Skin epidermis (tissue), 12 donors: ENCODE measurements around the gene ALS2CL.
"Not testable (repeated sequence)": the region's sequence is repeated elsewhere in the genome, so short reads cannot be mapped to it uniquely, and the experiment has no call there.

Source experiments
- H3K27ac ChIP-seq, 21 experiments: fragments of 200-600 bp; sonication (generic) in 11 of 21; one replicate each; pipeline ENCODE4 v1.5.0; 2020; ENCODE audit warnings: mild to moderate bottlenecking in 3 of 21, inconsistent platforms in 2 of 21, moderate library complexity in 2 of 21
- H3K4me3 ChIP-seq, 7 experiments: fragments of 200-600 bp; sonication (generic) in 2 of 7; one replicate each; pipeline ENCODE4 v1.5.0; 2020; ENCODE audit warnings: inconsistent platforms in 2 of 7, mild to moderate bottlenecking in 2 of 7, moderate library complexity in 1 of 7

ALS2CL gene

GRCh38 chr3:46705751-46706552 lies 12.5 kb upstream of the ALS2CL start:
- H3K4me3 ChIP-seq: no peak overlapping the region
- peak overlapping the region in 1 of 21 experiments; percentile 5 for H3K27ac ChIP-seq

DNA sequence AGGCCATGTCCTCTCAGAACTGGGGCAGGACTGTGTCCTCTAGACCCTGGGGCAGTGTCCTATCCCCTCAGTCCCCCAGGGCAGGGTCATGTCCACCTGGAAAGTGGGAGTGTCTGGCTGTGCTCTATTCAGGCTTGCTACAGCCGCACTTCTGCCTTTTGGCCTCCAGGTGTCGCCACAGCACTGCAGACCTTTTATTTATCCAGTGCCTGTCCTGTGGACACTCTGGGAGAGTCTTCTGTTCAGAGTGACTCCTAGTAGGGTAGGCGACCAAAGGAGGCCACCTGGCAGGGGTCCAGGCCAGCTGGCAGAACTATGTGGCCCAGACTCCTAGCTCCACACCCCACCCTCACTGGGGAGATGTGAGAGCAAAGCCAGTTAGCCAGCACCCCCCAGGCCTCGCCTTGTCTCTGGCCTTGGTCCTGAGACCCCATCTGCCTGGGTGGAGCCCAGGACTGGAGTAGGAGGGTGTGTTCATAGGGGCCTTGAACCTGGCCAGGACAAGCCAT lies 11.6 kb upstream of the ALS2CL start:
- Histone ChIP-seq H3K4me3 (no peak overlapping the region), H3K27ac (no peak overlapping the region)

- H3K27ac ChIP-seq, H3K4me3 ChIP-seq: not testable (repeated sequence)
Measured at GRCh38 chr3:46704346-46704745, 10.9 kb upstream of the ALS2CL start.

DNA sequence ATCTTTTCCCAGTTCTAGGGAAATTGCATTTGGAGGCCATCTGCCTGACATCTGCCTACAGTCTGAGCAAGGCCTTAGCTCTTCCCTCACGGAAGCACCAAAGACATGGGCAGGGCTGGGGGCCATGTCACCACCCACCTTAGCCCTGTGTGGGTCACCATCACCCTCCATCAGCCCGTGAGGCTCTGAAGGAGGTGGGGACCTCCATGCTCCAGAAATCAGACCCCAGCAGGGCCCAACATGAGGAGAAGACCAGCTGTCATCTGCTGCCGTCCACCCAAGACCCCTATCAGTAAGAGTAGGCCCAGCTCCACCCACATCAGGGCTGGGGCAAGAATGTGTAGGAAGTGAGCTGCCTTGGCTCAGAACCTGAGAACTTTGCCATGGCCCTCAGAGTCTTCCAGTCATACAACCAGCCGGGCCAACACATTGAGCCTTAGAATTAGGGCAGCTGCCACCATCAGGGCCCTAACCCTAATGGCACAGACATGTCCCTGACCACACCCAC lies 9.6 kb upstream of the ALS2CL start:
- Histone ChIP-seq H3K27ac (no peak overlapping the region), H3K4me3 (no peak overlapping the region)

DNA sequence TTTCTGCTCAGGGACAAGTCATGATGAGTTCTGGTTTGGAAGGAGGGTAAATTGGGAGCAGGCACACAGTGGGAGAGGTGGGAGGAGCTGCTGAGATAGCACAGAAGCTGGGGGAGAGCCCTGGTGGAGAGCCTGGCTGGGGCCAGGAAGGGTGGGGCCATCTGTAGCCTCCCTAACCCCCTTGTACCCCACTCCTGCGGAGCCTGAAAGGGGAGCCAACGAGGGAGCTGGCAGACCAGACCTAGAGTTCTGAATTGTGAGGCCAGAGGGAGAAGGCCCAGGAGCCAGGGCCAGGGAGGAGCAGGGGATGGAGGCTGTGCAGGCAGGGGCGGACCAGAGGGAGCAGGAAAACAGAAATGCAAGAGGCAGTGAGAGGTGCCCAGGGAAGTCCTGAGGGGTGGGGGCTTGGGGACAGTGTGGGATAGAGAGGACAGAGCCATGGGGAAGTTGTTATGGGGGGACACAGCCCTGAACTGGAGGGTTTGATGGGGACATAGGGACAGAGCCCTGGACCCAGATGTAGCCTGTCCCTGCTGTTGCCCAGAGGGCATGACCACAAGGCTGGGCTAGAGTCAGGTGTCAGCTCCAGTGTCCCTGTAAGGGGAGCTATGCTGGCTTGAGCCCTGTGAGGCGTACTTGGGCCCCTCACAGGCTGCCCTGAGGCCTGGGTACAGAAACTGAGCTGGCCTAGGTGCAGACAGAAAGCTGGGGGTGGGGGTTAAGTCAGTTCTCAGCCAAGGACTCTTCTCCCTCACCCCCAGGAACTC lies 8.9 kb upstream of the ALS2CL start:
- Histone ChIP-seq H3K27ac (no peak overlapping the region), H3K4me3 (no peak overlapping the region)

DNA sequence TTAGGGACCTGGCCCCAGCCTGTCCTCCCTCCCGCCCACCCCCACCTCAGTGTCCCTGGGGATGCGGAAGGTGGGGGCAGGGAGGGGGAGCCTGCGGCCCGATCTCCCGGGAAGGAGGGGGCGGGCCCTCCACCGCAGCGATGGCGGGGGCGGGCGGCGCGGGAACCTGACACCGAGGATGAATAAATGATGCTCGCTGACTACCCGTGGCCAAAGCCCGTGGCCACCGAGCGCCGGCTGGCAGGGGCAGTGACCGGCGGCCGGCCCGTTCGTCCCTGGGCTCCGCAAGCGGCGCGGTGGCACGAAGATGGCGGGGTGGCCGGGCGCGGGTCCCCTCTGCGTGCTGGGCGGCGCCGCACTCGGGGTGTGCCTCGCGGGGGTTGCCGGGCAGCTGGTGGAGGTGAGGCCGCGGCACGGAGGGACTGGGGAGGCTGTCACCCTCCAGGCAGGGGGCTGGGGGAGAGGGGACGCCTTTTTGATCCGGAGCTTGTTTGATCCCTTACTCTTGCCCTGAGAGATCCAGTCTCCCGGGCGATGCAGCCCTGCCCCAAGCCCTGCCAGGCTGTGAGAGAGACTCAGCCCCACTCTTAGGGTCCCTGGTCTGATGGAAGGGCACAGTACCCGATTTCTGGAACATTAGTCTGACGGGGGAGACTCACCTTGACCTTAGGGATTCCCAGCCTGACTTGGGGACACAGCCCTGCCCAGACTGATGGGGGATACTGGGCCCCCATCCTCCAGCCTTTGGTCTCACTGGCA lies 7.9 kb upstream of the ALS2CL start, which contains the start of gene TMIE:
TMIE (plus strand) TSS at position 212 of the 759 bp plus-strand sequence; CDS start at position 308, 96 bp downstream.
- Histone ChIP-seq H3K4me3 (peak within 1 kb of the TSS in 2 of 7 experiments; percentile 21 to 30), H3K27ac (no peak within 1 kb of the TSS)

GRCh38 chr3:46700772-46701171 lies 7.3 kb upstream of the ALS2CL start:
- peak overlapping the region in 1 of 7 experiments; percentile 30 for H3K4me3 ChIP-seq
- H3K27ac ChIP-seq: no peak overlapping the region

DNA sequence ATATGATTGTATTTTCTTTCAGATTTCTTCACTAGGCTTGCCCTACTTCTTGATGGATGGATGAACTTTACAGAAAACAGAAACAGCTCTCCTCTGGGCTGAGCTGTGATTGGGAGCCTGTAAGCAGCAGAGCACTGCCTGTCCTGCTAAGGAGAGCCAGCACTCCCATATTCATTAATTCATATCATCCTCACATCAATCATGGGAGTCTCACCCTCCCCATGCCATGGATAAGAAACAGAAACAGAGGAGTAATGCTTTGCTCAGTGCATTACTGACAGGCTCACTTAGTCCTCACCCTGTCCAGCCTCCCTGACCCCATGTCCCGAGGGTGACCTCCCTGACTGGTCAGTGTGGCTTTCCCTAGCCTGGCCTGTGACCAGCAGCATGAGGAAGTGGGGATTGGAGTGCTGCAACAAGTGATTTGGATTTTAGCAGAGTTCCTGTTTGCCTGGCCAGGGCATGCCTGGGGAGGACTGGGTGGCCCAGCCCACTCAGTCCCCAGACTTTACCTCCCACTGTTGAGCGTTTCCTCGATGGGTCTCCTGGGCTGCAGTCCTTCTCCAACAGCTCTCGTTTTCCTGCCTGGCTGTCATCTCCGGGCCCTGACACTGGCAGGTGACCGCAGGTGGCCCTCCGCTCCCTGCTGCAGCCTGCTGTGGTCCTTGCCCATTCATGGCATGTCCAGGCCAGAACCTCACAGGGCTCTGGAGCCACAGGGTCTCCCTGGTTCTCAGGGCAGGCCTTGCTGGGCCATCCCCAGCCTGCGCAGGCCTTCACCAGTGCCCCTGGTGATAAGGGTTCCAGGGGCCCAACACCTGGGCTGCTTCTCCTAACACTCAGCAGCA lies 6.4 kb upstream of the ALS2CL start:
- Histone ChIP-seq H3K27ac (no peak overlapping the region), H3K4me3 (no peak overlapping the region)

- H3K4me3 ChIP-seq: no peak overlapping the region
- peak overlapping the region in 11 of 21 experiments; percentile 10 to 97 (median 51) for H3K27ac ChIP-seq
Measured at GRCh38 chr3:46695962-46696894, 2.7 kb upstream of the ALS2CL start.

GRCh38 chr3:46695177-46695961 lies 1.9 kb upstream of the ALS2CL start:
- Histone ChIP-seq H3K27ac (peak overlapping the region in 15 of 21 experiments; percentile 5 to 97 (median 44)), H3K4me3 (no peak overlapping the region)

DNA sequence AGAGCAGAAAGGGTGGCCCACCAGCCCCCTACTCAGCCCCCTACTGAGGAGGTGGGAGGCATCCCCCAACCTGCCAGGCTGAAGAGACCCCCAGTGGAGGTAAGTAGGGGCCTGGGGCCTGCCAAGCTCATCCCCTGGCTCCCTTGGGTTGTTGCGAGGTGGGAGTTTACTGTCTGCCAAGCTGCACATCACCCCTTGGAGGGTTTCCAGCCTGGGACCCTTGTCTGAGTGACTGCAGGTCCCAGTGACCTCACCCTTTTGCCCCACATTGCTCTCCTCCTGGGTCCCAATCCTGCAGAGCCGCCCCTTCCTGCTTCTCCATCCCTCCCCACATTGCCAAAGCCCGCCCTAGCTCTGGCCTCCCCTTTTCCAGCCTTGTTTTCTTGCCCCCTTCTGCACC lies 1.0 kb upstream of the ALS2CL start:
- no peak overlapping the region for H3K4me3 ChIP-seq
- H3K27ac ChIP-seq: peak overlapping the region in 11 of 21 experiments; percentile 5 to 97 (median 86)

- Histone ChIP-seq H3K4me3 (peak overlapping the region; percentile 45 to 78 (median 62)), H3K27ac (peak overlapping the region in 20 of 21 experiments; percentile 65 to 97 (median 90))
Measured at GRCh38 chr3:46693892-46694226, 380 bp upstream of the ALS2CL start.

DNA sequence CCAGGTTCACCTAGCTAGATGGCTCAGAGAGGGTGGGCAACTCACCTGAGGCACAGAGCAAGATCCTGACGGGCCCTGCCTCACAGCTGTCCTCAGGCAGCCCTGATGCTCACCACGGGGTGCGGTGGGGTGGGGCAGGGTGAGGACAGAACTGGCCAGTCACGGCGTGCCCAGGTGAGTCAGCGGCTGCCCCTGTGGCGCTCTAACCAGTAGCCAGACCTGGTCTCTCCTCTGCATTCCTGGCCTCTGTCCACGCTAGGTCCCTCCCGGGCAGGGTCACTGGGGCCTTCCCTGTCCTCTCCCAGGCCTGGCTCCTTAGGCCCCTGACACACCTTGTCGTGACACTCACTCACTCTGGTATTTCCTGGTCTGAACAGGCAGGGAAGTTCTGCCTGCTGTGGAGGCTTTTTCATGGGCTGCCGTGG lies 901 bp downstream of the ALS2CL start:
- Histone ChIP-seq H3K27ac (peak overlapping the region; percentile 65 to 97 (median 90)), H3K4me3 (peak overlapping the region; percentile 45 to 78 (median 62))

- peak overlapping the region in 16 of 21 experiments; percentile 2 to 97 (median 85) for H3K27ac ChIP-seq
Measured at GRCh38 chr3:46690798-46691197, 2.7 kb downstream of the ALS2CL start.

DNA sequence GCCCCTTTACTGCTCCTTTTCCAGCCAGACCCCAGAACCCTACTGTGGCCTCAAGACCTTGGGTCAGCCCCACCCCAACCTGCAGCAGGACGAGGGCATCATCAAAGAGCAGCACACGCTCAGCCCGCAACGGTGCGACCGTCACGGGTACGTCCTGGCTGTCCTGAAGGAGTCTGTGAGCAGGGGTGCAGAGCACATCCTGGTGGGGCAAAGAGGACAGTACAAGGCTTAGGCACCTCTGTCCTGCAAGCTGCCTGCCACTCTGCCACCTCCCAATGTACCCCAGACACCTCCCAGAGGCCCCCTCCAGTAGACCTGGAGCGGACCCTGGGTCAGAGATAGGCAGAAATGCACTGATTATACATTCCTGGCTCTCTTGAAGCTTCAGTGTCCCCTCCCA lies 8.0 kb downstream of the ALS2CL start:
- H3K27ac ChIP-seq: no peak overlapping the region
- no peak overlapping the region for H3K4me3 ChIP-seq

More at GRCh38 chr3:46690798-46691197, 2.7 kb downstream of the ALS2CL start:
- H3K4me3 ChIP-seq: no peak overlapping the region

- Histone ChIP-seq H3K4me3 (no peak overlapping the region), H3K27ac (no peak overlapping the region)
Measured at GRCh38 chr3:46684891-46685290, 8.6 kb downstream of the ALS2CL start.

DNA sequence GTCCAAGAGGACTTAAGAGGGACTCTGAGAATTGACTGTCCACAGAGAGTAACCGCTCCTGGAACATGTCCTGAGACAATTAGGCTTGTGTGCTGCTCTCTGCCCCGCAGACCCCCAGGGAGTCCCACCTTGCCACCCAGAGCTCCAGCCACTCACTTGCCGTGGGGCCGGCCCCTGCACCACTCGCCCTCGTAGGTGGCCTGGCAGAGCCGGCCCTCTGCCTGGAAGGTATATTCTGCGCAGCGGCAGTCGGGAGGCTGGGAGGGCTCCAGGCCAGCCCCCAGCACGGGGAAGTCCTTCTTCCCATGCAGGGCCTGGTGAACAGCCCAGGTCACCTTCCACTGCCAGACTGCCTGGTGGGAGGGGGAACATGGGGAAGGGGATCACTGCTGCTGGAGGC lies 10.5 kb downstream of the ALS2CL start:
- Histone ChIP-seq H3K4me3 (no peak overlapping the region), H3K27ac (no peak overlapping the region)
